Activated CD4-positive, alpha-beta memory T cell treated with anti-CD3 and anti-CD28 coated beads, Interleukin-2, amount 10 ng/mL, durations not matched to agents 7 days and 5 days (primary cell): Measurements from ENCODE around the gene PRDM16. TPM values are rescaled to one million over a fixed set of nuclear protein-coding genes. Genes with fewer than 3 reads are reported as not detected.
"Not testable (repeated sequence)": the region's sequence is repeated elsewhere in the genome, so short reads cannot be mapped to it uniquely, and the experiment has no call there.

Source experiments
- CTCF ChIA-PET: fragments of 350-600 bp; sonication (Branson Sonifier 250); formaldehyde crosslinking; loops from one replicate; lab custom pipeline; 2021; ENCODE audit warnings: antibody characterized with exemption, inconsistent platforms; lab: Charles Lee
- POLR2A ChIA-PET: fragments of 350-600 bp; sonication (Branson Sonifier 250); formaldehyde crosslinking; loops from one replicate; lab custom pipeline; 2021; ENCODE audit warnings: antibody characterized with exemption; lab: Charles Lee
- DNase-seq: peaks from one replicate; pipeline ENCODE4 v3.0.0-alpha.2; 2020
- H3K27ac Mint-ChIP-seq: one replicate; pipeline ENCODE4 v1.8.0; 2021; ENCODE audit warnings: mild to moderate bottlenecking, mixed read lengths
- H3K27me3 Mint-ChIP-seq: one replicate; pipeline ENCODE4 v1.8.0; 2021; ENCODE audit warnings: mixed read lengths
- H3K36me3 Mint-ChIP-seq: one replicate; pipeline ENCODE4 v1.8.0; 2021; ENCODE audit warnings: low read depth, mixed read lengths
- H3K4me1 Mint-ChIP-seq: one replicate; pipeline ENCODE4 v1.8.0; 2021; ENCODE audit warnings: mixed read lengths
- H3K4me3 Mint-ChIP-seq: one replicate; pipeline ENCODE4 v1.8.0; 2021; ENCODE audit warnings: mild to moderate bottlenecking, mixed read lengths
- H3K9me3 Mint-ChIP-seq: one replicate; pipeline ENCODE4 v1.8.0; 2021; ENCODE audit warnings: mixed read lengths
- total RNA-seq, 2 experiments: library from RNA; stranded (reverse); gene quantifications; one replicate each; pipeline ENCODE4 v1.2.3, GENCODE V29; 2021

Gene PRDM16
- total RNA-seq, 2 experiments from 2014 or later: 0.03 to 0.20 TPM

DNA sequence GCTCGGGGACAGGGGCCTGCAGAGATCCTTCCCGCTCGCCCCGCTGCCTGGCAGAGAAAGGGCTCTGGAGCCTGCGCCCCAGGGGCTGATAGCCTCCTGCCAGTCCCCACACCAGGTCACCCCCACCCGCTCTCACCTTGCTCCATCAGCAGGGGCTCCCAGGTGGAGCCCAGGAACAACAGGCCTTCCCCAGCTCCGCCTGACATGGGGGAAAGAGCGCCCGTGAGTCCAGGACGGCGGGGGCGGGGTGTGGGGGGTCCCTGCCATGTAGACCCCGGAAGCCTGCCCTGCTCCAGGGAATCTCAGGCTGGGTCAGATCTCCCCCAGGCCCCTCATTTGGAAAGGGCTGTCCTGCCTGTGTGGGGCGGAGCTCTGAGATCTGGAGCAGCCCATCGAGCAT lies 166.5 kb downstream of the PRDM16 start:
- H3K27ac Mint-ChIP-seq: no peak overlapping the region
- CTCF ChIA-PET: no interaction called here

DNA sequence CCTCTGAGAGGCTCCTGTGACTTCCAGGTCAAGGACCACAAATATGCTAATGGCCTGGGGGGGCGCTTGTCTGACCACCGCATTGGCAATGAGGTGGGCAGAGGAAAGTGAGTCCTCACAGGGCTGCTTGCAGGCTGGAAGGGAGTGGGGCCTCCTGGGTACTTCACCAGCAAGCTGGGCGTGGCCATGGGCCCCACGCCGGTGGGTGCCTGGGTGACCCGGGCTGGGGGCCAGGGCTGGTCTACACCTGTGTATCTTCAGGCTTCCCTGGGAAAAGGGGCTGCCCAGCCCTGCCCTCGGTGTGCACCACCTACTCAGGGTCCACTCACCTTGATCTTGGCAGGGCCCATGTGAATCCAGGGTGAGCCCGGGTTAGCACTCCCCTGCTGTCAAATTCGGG lies 167.4 kb downstream of the PRDM16 start:
- H3K27ac Mint-ChIP-seq: no peak overlapping the region
- no peaks in the 10 kb centered on the region for H3K9me3 Mint-ChIP-seq
- no peak for DNase-seq
- H3K4me1 Mint-ChIP-seq: no peaks in the 10 kb centered on the region
- H3K36me3 Mint-ChIP-seq: no peaks in the 10 kb centered on the region
- H3K27me3 Mint-ChIP-seq: no peaks in the 10 kb centered on the region
- CTCF ChIA-PET: no interaction called here
- POLR2A ChIA-PET: no interaction called here
- no peak overlapping the region for H3K4me3 Mint-ChIP-seq

More for the DNA sequence above, 166.5 kb downstream of the PRDM16 start:
- Mint-ChIP-seq H3K4me1 (no peaks in the 10 kb centered on the region), H3K4me3 (no peak overlapping the region), H3K27me3 (no peaks in the 10 kb centered on the region), H3K9me3 (no peaks in the 10 kb centered on the region), H3K36me3 (no peaks in the 10 kb centered on the region)
- POLR2A ChIA-PET: no interaction called here
- DNase-seq: no peak

DNA sequence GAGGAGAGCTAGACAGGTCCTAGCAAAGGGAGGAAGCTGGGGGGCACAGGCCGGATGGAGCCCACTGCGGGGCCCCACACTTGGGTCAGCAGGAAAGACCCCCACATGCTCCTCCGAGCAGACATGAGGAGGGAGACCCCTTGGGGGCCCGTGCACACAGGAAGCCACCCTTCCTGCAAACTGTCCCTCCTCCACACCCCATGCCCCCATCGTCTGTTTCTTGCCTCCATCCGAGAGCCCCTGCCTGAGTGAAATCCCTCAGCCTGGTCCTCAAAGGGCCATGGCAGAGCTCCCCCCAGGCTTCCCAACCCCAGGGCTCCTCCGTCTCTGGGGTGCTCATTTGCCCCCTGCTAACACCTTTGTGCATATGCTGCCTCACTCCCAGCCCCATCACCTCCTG lies 168.0 kb downstream of the PRDM16 start:
- POLR2A ChIA-PET: no interaction called here
- Mint-ChIP-seq H3K27ac (no peak overlapping the region), H3K4me1 (no peaks in the 10 kb centered on the region), H3K36me3 (no peaks in the 10 kb centered on the region), H3K9me3 (no peaks in the 10 kb centered on the region), H3K27me3 (no peaks in the 10 kb centered on the region), H3K4me3 (no peak overlapping the region)
- CTCF ChIA-PET: no interaction called here
- no peak for DNase-seq

DNA sequence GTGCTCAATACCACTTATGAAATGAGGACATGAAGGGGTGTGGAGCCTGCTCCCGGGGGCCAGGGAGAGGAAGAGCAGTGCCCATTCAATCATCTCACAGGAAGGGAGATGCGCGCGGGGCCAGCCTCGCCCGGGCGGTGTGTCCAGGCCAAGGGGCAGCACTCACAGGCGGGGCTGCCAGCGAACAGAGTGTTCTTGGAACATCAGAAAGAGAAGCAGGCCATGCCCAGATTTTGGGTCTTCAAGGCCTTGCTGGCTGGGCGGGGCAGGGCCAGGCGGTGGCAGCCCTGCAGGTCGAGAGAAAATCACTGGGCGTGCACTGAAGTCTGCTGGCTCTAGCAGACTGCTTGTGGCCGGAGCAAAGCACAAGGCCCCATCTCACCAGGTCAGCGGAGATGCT lies 168.6 kb downstream of the PRDM16 start:
- ChIA-PET POLR2A (no interaction called here), CTCF (no interaction called here)
- no peaks in the 10 kb centered on the region for H3K27me3 Mint-ChIP-seq
- no peaks in the 10 kb centered on the region for H3K36me3 Mint-ChIP-seq
- H3K27ac Mint-ChIP-seq: no peak overlapping the region
- no peak overlapping the region for H3K4me3 Mint-ChIP-seq
- no peaks in the 10 kb centered on the region for H3K4me1 Mint-ChIP-seq
- no peak for DNase-seq
- H3K9me3 Mint-ChIP-seq: no peaks in the 10 kb centered on the region

DNA sequence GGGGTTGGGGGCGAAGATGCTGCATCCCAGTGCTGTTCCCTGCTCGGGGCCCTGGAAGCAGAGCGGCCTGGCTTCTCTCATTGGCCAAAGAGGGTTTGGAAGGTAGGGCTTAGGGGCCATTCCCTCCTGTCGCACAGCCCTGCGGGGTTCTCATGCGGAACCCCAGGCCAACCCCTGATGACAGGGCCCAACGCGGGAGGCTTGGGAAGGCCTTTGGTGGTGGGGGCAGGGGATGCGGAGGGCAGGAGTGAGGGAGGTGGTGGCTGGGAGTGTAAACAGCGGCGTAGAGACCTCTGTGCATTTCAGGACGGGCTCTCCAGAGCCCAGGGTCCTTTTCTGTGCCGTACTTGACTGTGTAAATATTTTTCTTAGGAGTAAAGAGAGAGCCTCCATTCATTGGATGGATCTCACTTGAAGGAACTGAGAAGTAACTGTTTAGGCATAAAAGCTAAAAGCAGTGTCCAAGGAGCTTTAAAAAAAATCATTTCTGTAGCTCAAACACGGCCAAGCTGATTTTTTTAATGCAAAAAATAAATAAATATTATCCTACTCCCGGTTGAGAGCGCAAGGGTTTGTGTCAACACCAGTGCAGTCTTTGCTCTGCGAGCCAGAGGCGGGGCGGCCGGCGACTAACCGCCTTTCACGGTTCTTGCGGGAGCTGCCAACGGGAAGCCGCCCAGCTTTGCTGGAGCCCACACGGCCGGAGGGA lies 169.1 kb downstream of the PRDM16 start:
- Mint-ChIP-seq H3K4me1 (no peaks in the 10 kb centered on the region), H3K4me3 (no peak overlapping the region), H3K27ac (no peak overlapping the region), H3K27me3 (no peaks in the 10 kb centered on the region), H3K36me3 (no peaks in the 10 kb centered on the region), H3K9me3 (no peaks in the 10 kb centered on the region)
- CTCF ChIA-PET: no interaction called here
- POLR2A ChIA-PET: no interaction called here
- DNase-seq: no peak

DNA sequence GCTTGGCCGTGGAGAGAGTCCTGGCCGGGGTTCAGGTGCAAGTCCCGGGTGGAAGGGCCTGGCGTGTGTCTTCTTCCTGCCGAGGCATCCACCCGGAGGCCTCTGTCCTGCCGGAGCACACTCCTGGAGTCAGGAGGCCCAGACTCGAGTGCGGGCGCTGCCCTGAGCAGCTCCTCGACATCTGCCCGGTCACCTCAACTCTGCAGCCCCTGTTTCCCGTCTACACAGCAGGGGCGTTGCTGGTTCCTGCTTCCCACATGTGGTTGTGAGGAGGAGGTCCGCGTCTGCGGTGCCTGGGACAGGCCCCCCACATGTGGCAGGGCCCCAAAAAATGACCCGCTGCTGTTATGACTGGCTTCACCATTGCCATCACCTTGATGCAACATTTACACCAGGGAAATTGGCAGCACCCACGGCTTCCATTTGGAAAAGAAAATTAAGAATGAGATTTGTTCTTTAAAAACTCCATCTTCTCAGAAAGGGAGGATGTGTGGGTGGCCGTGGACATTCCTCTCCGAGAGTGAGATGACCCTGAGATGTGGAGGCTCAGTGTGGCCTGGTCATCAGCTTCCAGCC lies 169.8 kb downstream of the PRDM16 start:
- ChIA-PET CTCF (no interaction called here), POLR2A (no interaction called here)
- Mint-ChIP-seq H3K36me3 (no peaks in the 10 kb centered on the region), H3K9me3 (no peaks in the 10 kb centered on the region), H3K4me1 (no peaks in the 10 kb centered on the region), H3K27me3 (no peaks in the 10 kb centered on the region), H3K4me3 (no peak overlapping the region), H3K27ac (no peak overlapping the region)
- DNase-seq: no peak

DNA sequence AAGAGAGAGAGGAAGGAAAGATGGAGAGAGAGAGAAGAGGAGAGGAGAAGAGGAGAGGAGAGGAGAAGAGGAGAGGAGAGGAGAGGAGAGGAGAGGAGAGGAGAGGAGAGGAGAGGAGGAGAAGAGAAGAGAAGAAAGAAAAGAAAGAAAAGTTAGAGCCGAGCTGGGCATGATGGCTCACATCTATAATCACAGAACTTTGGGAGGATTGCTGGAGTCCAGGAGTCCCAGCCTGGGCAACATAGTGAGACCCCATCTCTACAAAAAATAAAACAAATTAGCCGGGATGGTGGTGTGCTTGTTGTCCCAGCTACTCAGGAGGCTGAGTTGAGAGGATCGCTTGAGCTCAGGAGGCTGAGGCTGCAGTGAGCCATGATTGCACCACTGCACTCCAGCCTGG lies 171.0 kb downstream of the PRDM16 start:
- H3K27me3 Mint-ChIP-seq, H3K36me3 Mint-ChIP-seq, H3K4me1 Mint-ChIP-seq, H3K4me3 Mint-ChIP-seq, H3K9me3 Mint-ChIP-seq, POLR2A ChIA-PET, H3K27ac Mint-ChIP-seq, DNase-seq: not testable (repeated sequence)
- CTCF ChIA-PET: interaction anchor here (0.6 kb wide), 1 partner anchor 34 kb away, joined by 3 read pairs; no protein-coding TSS in a partner anchor

DNA sequence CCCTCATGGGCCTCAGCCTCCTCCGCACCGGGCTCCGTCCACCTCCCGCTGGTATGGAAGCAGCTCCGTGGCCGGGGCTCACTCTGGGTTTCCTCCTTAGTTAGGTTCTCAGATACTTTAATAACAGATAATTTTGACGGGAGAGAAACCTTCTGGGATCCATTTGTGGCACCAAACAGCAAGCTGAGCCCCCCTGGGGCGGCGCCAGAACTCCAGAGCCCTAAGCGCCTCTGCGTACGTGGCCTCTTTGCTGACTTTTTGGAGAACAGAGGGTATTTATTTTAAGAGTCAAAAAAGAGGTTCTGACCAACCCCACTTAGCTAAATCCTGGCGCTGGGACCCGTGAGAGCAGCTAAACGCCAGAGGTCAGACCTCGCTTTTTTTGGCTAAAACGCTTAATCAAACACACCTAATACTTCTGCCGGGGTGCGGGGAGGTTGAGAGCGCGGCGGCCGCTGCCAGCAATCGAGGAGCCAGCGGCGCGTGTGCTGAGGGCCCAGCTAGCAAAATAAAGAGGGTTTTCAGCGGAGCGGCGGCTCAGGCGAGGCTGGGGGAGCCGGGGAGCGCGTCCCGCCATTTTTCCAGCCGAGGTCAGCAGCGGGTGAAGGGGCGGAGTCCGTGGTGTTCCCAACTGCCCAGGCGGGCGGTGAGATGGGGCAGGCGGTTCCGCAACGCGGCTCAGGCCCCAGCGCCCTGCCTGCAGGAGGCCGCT lies 171.7 kb downstream of the PRDM16 start:
- H3K36me3 Mint-ChIP-seq: no peaks in the 10 kb centered on the region

DNA sequence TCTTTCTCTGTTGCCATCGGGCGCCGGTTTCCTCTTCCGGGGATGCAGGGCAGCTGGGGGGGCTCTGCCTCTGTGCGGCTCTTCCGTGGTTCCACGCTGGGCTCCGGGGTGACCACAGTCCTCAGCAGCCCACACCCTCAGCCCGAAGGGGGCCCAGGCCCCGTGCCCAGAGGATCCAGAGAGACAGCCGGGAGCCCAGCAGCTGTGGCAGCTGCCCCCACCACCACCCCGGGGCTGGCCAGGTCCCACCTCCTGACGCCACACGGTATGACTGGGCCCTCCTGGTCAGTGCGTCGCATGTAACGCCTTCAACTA lies 172.2 kb downstream of the PRDM16 start:
- Mint-ChIP-seq H3K27ac (no peak overlapping the region), H3K4me3 (no peak overlapping the region), H3K36me3 (no peaks in the 10 kb centered on the region), H3K9me3 (no peaks in the 10 kb centered on the region), H3K4me1 (no peaks in the 10 kb centered on the region), H3K27me3 (no peaks in the 10 kb centered on the region)
- no peak for DNase-seq
- ChIA-PET CTCF (no interaction called here), POLR2A (no interaction called here)

More for the DNA sequence above, 171.7 kb downstream of the PRDM16 start:
- H3K4me3 Mint-ChIP-seq: no peak overlapping the region
- POLR2A ChIA-PET: no interaction called here
- no peak overlapping the region for H3K27ac Mint-ChIP-seq
- no peak for DNase-seq
- CTCF ChIA-PET: no interaction called here
- no peaks in the 10 kb centered on the region for H3K27me3 Mint-ChIP-seq
- H3K9me3 Mint-ChIP-seq: no peaks in the 10 kb centered on the region
- H3K4me1 Mint-ChIP-seq: no peaks in the 10 kb centered on the region

DNA sequence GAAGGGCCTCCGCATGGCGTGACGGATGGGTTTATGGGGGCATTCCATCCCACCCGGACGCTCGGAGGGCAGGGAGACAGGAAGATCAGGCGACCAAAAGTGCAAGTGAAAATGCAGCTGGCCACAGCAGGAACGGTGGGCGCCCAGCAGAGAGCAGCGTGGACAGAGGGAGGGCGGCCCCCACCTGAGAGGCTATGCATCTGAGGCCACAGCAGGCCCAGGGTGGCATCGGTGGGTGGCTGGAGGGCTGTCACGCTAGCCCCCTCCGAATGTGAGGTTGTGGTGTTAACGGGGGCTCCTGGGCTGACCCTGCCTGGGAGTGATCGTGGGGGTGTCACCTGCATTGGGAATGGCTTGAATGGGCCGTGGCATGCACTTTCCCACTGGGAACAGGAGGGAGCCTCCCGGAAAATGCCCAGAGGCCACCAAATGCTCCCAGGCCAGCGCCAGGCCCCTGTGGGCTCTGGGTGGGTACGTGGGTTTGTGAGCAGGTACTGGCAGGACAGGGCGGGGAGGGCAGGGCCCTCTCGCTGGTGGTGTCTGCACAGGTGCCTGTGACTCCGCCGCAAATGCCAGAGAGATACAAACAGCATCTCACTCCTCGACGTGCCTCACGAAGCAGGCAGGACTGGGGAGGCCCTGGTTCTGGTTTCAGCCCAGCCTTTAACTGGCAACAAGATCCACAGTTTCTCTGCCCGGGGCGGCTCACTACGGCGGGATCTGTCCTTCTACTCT lies 172.8 kb downstream of the PRDM16 start:
- ChIA-PET POLR2A (no interaction called here), CTCF (no interaction called here)
- H3K27me3 Mint-ChIP-seq: peaks cover under 1% of the 10 kb centered on the region
- H3K36me3 Mint-ChIP-seq: no peaks in the 10 kb centered on the region
- H3K4me3 Mint-ChIP-seq: no peak overlapping the region
- DNase-seq: no peak
- H3K9me3 Mint-ChIP-seq: no peaks in the 10 kb centered on the region
- H3K27ac Mint-ChIP-seq: no peak overlapping the region
- no peaks in the 10 kb centered on the region for H3K4me1 Mint-ChIP-seq

DNA sequence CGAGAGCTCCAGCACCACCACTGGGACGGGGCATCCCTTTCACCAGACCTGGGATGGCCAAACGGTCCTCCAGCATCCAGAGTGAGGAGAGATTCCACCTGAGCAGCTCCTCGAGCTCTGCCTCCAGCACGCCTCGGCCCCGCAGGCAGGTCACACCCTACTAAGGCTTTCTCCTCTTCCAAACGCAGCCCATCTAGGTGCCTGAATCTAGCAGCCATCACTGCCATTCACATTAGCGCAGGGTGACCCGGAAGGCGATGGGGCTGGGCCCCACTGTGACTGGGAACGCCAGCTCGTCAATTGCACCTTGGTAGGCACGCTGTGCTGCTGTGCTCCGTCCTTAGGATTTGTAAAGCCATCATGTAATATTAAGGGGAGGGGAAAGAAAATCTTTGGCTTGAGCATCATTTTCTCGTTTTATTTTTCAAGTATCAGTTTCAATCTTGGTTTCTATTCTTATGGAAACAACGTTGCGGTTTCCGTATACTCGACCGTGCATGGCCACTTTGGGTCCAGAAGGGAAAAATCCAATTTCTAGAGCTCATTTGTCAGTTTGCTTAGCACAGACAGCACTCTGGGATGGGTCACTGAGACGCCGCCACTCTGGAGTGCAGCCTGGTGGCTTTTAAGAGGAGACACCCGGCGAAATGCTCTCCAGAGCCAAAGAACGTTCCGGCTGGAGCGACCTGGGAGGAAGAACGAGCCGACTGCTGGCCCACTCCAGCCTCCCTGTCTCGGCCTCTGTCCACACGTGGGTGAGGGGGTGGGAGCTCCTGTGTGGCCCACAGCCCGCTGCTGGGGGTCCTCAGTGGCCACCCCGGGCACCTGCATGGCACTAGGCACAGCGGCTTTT lies 173.6 kb downstream of the PRDM16 start:
- H3K36me3 Mint-ChIP-seq: no peaks in the 10 kb centered on the region
- H3K27ac Mint-ChIP-seq: no peak overlapping the region
- DNase-seq: no peak
- no peaks in the 10 kb centered on the region for H3K9me3 Mint-ChIP-seq
- H3K4me3 Mint-ChIP-seq: no peak overlapping the region
- H3K4me1 Mint-ChIP-seq: no peaks in the 10 kb centered on the region
- H3K27me3 Mint-ChIP-seq: peaks cover 3% of the 10 kb centered on the region
- POLR2A ChIA-PET: no interaction called here
- CTCF ChIA-PET: no interaction called here

DNA sequence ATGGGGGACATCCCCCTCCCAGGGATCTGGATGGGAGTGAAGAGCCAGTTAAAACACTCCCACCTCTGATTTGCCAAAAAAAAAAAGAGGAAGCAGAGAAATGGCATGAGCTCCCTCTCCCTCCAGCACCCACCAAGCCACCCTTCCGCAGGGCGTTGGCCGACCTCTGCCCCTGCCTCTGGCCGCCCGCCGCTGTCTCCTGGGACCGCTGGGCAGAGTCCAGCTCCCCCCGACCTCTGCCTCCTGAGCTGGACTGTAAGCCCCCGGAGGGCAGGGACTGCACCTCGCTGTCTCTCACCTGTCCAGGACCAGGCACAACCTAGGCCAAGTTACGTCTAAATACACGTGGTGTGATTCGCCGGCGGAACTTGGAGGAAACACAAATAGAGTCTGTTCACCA lies 174.3 kb downstream of the PRDM16 start:
- no peaks in the 10 kb centered on the region for H3K4me1 Mint-ChIP-seq
- CTCF ChIA-PET: no interaction called here
- POLR2A ChIA-PET: no interaction called here
- H3K9me3 Mint-ChIP-seq: no peaks in the 10 kb centered on the region
- H3K4me3 Mint-ChIP-seq: no peak overlapping the region
- no peak for DNase-seq
- H3K27me3 Mint-ChIP-seq: peaks cover 7% of the 10 kb centered on the region
- H3K36me3 Mint-ChIP-seq: no peaks in the 10 kb centered on the region
- no peak overlapping the region for H3K27ac Mint-ChIP-seq
